Astrocyte of the cerebellum (primary cell): ENCODE data around the gene RABGAP1.

Experiments
- DNase-seq: peaks from one replicate; pipeline ENCODE4 v3.0.0-alpha.2; 2011; ENCODE audit warnings: low read depth
- H3K4me3 ChIP-seq: 2 replicates; pipeline ENCODE4 v1.5.1; 2011; ENCODE audit warnings: mild to moderate bottlenecking, low read depth, low read length, moderate library complexity
- in situ Hi-C: cut with HindIII; loops from 2 replicates; pipeline ENCODE4 v1.10.0; 2017; ENCODE audit warnings: low sequenced_read_pairs
- TF ChIP-seq, protein P1 (sequence below): IDR thresholded peaks from 2 replicates; pipeline ENCODE4 v1.5.1; 2012; ENCODE audit warnings: low read length, low read depth, moderate library complexity, mild to moderate bottlenecking; ENCODE audit errors: missing control alignments

RABGAP1 gene

DNA sequence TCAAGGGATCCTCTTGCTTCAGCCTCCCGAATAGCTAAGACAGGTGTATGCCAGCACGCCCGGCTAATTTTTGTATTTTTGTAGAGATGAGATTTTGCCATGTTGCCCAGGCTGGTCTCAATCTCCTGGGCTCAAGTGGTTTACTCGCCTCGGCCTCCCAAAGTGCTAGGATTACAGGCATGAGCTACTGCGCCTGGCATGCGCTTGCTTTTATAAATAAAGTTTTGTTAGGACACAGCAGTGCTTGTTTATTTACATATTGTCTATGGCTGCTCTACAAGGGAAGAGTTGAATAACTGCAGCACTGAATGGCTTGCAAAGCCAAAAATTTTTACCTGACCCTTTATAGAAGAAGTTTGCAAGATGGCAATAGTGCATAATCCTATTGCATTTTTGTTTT lies 120.4 kb downstream of the RABGAP1 start:
- H3K4me3 ChIP-seq, result no peak overlapping the region
- DNase-seq, result no peak
- TF ChIP-seq, protein P1, sequence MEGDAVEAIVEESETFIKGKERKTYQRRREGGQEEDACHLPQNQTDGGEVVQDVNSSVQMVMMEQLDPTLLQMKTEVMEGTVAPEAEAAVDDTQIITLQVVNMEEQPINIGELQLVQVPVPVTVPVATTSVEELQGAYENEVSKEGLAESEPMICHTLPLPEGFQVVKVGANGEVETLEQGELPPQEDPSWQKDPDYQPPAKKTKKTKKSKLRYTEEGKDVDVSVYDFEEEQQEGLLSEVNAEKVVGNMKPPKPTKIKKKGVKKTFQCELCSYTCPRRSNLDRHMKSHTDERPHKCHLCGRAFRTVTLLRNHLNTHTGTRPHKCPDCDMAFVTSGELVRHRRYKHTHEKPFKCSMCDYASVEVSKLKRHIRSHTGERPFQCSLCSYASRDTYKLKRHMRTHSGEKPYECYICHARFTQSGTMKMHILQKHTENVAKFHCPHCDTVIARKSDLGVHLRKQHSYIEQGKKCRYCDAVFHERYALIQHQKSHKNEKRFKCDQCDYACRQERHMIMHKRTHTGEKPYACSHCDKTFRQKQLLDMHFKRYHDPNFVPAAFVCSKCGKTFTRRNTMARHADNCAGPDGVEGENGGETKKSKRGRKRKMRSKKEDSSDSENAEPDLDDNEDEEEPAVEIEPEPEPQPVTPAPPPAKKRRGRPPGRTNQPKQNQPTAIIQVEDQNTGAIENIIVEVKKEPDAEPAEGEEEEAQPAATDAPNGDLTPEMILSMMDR, result no peak
- in situ Hi-C loops, result loop anchor here (5.0 kb wide), 1 partner anchor 34 kb away; no protein-coding TSS in a partner anchor

DNA sequence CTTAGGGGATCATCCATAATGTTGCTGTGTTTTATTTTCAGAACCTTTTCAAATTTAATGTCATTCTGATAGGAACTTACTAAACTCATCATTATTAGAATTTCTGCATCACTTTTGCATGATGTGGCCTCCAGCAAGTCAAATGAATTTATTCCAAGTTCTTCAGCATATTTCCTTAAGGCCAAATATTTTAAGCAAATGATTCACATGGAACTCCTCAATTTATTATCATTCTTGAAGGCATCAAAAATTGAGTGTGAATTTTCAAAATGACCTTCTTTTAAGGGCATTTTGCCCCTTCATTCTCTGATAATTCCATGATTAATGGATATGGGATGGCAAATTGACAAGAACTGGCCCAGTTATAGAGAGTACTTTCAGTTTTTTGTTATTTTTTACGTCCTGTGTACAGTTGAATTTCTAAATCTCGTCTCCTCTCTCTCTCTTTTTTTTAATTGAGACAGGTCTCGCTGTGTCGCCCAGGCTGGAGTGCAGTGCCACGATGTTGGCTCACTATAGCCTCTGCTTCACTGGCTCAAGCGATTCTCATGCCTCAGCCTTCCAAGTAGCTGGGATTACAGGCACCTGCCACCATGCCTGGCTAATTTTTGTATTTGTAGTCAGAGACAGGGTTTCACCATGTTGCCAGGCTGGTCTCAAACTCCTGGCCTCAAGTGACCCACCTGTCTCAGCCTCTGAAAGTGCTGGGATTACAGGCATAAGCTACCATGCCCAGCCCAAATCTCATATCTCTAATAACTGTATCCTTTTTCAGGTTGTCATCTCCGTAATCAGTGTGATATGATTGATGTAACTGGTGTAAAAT lies 121.7 kb downstream of the RABGAP1 start:
- no peak for DNase-seq
- TF ChIP-seq, protein P1, result no peak
- in situ Hi-C loops, result loop anchor here (5.0 kb wide), 1 partner anchor 35 kb away; no protein-coding TSS in a partner anchor
- no peak overlapping the region for H3K4me3 ChIP-seq

DNA sequence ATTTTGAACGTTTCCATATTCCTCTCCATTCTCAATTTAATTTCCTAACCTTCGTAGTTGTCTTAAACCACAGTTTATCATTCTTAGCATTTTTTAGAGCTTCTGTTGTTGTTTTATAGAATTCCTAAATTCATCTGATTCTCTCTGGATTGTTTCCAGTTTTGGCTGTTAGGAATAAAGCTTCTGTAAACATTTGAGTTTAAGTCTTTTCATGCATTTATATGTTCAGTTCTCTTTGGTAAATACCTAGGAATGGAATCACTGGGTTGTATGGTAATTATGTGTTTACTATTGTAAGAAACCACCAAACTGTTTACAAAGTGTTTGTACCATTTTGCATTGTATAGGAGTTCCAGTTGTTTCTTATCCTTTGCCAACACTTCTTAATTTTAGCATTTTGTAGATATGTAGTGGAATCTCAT lies 122.4 kb downstream of the RABGAP1 start:
- TF ChIP-seq, protein P1, result no peak
- in situ Hi-C loops, result loop anchor here (5.0 kb wide), 1 partner anchor 36 kb away; no protein-coding TSS in a partner anchor
- DNase-seq, result peak; percentile 53
- H3K4me3 ChIP-seq, result no peak overlapping the region

DNA sequence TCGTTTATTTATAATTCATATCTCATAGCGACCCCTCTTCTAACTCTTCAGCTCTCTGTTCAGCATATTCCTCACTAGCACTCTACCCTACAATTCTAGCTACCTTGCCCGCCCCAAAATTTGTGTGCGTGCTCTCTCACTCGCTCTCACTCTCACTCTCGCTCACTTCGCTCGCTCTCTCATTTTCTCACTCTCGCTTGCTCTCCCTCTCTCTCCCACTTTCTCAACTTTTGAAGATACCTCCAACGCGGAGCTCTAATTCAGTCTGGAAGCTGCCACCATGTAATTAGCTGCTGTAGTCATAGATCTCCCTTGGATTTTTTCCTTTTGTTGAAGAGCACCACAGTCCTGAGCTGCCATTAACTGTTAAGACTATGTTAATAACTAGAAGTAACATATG lies 123.1 kb downstream of the RABGAP1 start:
- no peak overlapping the region for H3K4me3 ChIP-seq
- DNase-seq, result no peak
- in situ Hi-C loops, result loop anchor here (5.0 kb wide), 1 partner anchor 37 kb away; no protein-coding TSS in a partner anchor
- TF ChIP-seq, protein P1, result no peak

DNA sequence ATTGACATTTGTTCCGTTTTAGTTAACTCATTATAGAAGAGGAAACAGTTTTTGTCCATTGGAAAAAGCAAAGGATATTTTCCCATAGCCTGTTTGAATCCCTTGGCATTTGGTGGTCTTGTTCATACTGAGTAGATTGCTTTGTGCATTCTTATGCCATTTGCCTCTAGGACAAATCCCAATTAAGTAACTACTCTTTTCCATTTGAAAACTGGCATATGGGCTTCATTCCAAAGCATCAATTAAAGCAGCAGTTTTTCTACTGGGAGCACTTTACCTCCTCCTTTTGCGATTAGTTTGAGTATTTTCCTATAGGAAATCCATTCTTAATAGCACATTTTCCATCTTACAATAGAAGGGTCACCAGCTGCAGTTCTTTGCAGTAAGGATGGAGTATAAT lies 123.9 kb downstream of the RABGAP1 start:
- TF ChIP-seq, protein P1, result no peak
- in situ Hi-C loops, result loop anchor here (5.0 kb wide), 1 partner anchor 37 kb away; no protein-coding TSS in a partner anchor

DNA sequence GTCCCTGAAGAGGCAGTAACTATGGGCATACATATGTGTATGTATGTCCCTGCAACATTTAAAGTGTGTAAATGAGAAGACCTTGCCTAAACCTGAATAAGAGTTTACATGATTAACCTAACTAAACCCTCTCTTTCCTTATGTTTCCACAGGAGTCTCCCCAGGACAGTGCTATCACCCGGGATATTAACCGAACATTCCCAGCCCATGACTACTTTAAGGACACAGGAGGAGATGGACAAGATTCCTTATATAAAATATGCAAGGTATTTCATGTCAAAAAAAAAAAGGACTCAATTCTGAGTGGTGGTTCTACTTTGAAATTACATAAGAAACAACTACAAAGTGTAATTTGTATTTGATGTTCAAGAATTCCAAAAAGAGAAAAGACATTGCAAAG lies 124.4 kb downstream of the RABGAP1 start:
- in situ Hi-C loops, result no loop called here
- DNase-seq, result no peak
- TF ChIP-seq, protein P1, result no peak
- no peak overlapping the region for H3K4me3 ChIP-seq

More for the DNA sequence above, 123.9 kb downstream of the RABGAP1 start:
- no peak for DNase-seq
- H3K4me3 ChIP-seq, result no peak overlapping the region
